PFSK-1 (cell line): ENCODE results near the gene MCL1.

Experiments used
- FOXP2 ChIP-seq: optimal IDR thresholded peaks from 2 replicates; pipeline ENCODE3; 2011; ENCODE audit warnings: borderline replicate concordance, control low read depth, inconsistent platforms; ENCODE audit not compliant: insufficient read depth; ENCODE audit errors: extremely low read length, extremely low read depth
- POLR2AphosphoS5 ChIP-seq: IDR thresholded peaks from 2 replicates; pipeline ENCODE4 v1.6.1; 2012; ENCODE audit warnings: low read depth, mild to moderate bottlenecking, control low read depth, low read length, moderate library complexity
- SIN3A ChIP-seq: IDR thresholded peaks from 2 replicates; pipeline ENCODE4 v1.6.1; 2012; ENCODE audit warnings: mild to moderate bottlenecking, low read length, moderate library complexity, borderline replicate concordance; ENCODE audit not compliant: insufficient read depth
- TAF1 ChIP-seq: IDR thresholded peaks from 2 replicates; pipeline ENCODE4 v1.6.1; 2012; ENCODE audit warnings: low read length, control low read depth, borderline replicate concordance; ENCODE audit not compliant: insufficient read depth
- TF ChIP-seq, protein P1 (sequence below), 2 experiments: IDR thresholded peaks; 2 replicates each; pipeline versions ENCODE4 v1.6.1 to v1.8.0; 2011 to 2012; ENCODE audit warnings: low read depth in 2 of 2, low read length in 2 of 2, control low read depth in 1 of 2, inconsistent platforms in 1 of 2, mild to moderate bottlenecking in 1 of 2, moderate library complexity in 1 of 2; ENCODE audit not compliant: insufficient read depth in 1 of 2

DNA sequence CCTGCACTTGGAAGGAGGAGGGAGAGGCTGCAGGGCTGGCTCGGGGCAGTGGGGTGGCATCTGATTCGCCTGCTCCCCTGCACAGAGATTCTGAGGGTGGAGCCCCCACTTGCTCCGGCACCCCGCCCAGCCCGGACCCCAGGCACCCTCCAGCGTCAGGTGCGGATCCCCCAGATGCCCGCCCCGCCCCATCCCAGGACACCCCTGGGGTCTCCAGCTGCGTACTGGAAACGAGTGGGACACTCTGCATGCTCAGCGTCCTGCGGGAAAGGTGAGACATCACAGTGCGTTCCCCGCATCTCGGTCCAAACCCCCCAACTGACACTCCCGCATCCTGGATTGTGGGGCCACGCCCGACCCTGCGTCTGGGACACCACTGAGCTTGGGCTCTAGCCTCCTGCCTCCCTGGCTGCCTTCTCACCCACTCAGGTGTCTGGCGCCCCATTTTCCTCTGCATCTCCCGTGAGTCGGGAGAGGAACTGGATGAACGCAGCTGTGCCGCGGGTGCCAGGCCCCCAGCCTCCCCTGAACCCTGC is 22.3 kb downstream of the MCL1 start:
- TF ChIP-seq, protein P1, sequence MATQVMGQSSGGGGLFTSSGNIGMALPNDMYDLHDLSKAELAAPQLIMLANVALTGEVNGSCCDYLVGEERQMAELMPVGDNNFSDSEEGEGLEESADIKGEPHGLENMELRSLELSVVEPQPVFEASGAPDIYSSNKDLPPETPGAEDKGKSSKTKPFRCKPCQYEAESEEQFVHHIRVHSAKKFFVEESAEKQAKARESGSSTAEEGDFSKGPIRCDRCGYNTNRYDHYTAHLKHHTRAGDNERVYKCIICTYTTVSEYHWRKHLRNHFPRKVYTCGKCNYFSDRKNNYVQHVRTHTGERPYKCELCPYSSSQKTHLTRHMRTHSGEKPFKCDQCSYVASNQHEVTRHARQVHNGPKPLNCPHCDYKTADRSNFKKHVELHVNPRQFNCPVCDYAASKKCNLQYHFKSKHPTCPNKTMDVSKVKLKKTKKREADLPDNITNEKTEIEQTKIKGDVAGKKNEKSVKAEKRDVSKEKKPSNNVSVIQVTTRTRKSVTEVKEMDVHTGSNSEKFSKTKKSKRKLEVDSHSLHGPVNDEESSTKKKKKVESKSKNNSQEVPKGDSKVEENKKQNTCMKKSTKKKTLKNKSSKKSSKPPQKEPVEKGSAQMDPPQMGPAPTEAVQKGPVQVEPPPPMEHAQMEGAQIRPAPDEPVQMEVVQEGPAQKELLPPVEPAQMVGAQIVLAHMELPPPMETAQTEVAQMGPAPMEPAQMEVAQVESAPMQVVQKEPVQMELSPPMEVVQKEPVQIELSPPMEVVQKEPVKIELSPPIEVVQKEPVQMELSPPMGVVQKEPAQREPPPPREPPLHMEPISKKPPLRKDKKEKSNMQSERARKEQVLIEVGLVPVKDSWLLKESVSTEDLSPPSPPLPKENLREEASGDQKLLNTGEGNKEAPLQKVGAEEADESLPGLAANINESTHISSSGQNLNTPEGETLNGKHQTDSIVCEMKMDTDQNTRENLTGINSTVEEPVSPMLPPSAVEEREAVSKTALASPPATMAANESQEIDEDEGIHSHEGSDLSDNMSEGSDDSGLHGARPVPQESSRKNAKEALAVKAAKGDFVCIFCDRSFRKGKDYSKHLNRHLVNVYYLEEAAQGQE (IDR thresholded peaks at IDR 0.05; ENCODE audit: insufficient read depth in 1 of 2, low read depth in 2 of 2, low read length in 2 of 2), result no peak
- TF ChIP-seq POLR2AphosphoS5 (no peak), TAF1 (no peak), SIN3A (no peak), FOXP2 (no peak)
